Activated CD4-positive, alpha-beta T cell treated with anti-CD3 and anti-CD28 coated beads for 24 hours (primary cell): ENCODE results near the gene CETP.
"Not testable (repeated sequence)": the region's sequence is repeated elsewhere in the genome, so short reads cannot be mapped to it uniquely, and the experiment has no call there.

Source experiments
- DNase-seq, 2 donors: peaks; one replicate each; pipeline ENCODE4 v3.0.0-alpha.2; 2020; ENCODE audit warnings: low read depth in 2 of 2

Gene CETP

GRCh38 chr16:56997931-56998330, 36.2 kb downstream of the CETP start:
- no peak for DNase-seq

GRCh38 chr16:56998352-56998751, 36.6 kb downstream of the CETP start:
- DNase-seq: no peak

- no peak for DNase-seq
Measured at GRCh38 chr16:56998861-56999260, 37.1 kb downstream of the CETP start.

GRCh38 chr16:56999409-57000270, 37.9 kb downstream of the CETP start:
- no peak for DNase-seq

GRCh38 chr16:57000271-57001025, 38.7 kb downstream of the CETP start:
- DNase-seq: peak; percentile 26 to 57

- no peak for DNase-seq
Measured at GRCh38 chr16:57001026-57001679, 39.4 kb downstream of the CETP start.

- no peak for DNase-seq
Measured at GRCh38 chr16:57003439-57004386, 42.0 kb downstream of the CETP start.

GRCh38 chr16:57004387-57005250, 42.9 kb downstream of the CETP start:
- no peak for DNase-seq

- DNase-seq: not testable (repeated sequence)
Measured at GRCh38 chr16:57005597-57005996, 43.8 kb downstream of the CETP start.

GRCh38 chr16:57007050-57007449, 45.3 kb downstream of the CETP start:
- DNase-seq: no peak

- DNase-seq: no peak
Measured at GRCh38 chr16:57007530-57007929, 45.8 kb downstream of the CETP start.

GRCh38 chr16:57008440-57008839, 46.7 kb downstream of the CETP start:
- no peak for DNase-seq

GRCh38 chr16:57009643-57010170, 48.0 kb downstream of the CETP start:
- DNase-seq: no peak

GRCh38 chr16:57012353-57012752, 50.6 kb downstream of the CETP start:
- DNase-seq: no peak

GRCh38 chr16:57013229-57013628, 51.5 kb downstream of the CETP start:
- DNase-seq: no peak

GRCh38 chr16:57013902-57014301, 52.2 kb downstream of the CETP start:
- no peak for DNase-seq

- no peak for DNase-seq
Measured at GRCh38 chr16:57016301-57016700, 54.6 kb downstream of the CETP start.

- DNase-seq: no peak
Measured at GRCh38 chr16:57016831-57017230, 55.1 kb downstream of the CETP start.

GRCh38 chr16:57017251-57017650, 55.5 kb downstream of the CETP start:
- no peak for DNase-seq

- no peak for DNase-seq
Measured at GRCh38 chr16:57019746-57020145, 58.0 kb downstream of the CETP start.
